ENCODE data around the gene DACT2.

DNA sequence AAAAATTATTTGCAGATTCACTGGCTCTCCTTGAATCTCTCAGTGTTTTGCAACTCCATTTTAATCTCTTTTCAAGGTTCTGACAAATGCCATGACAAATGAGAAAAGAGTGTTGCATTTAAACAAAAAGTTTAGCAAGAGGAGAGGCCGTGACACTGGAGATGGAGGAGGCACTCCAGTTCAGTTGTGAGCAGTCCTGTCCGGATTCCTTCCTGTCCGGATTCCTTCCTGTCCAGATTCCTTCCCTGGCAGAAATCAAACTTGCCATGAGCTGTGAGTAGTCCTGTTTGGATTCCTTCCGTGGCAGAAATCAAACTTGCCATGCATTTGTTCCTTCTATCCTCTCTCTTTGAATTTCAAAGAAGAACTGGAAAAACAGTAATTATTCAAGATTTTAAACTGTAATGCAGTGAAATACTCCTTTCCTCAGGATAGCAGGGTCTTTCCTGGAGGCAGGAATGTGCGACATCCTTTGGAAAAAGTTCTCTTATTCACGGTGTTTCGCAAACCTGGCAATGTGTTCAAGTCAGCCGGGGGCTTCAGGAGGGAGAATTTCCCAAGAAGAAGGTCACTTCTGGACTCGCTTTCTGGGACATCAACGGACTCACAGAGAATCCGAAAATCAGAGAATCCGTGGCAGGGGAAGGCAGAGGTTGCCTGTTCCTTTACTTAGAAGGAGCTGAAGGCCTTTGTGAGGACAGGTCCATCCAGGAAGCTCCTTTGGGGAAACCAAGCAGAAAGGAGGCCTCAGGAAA is 48.7 kb upstream of the DACT2 start:
- no peak for TF ChIP-seq CTCF (IDR thresholded peaks at IDR 0.05)
- TF ChIP-seq EP300 (IDR thresholded peaks at IDR 0.05) = no peak
- no peak for TF ChIP-seq POLR2A (IDR thresholded peaks at IDR 0.05)
- TF ChIP-seq POLR2AphosphoS5 (IDR thresholded peaks at IDR 0.05) = no peak

All from suprapubic skin (tissue), 4 donors.